CD4-positive, alpha-beta T cell treated with Interleukin-4 for 4 hours (primary cell): ENCODE results near the gene BOK.
"Not testable (repeated sequence)": the region's sequence is repeated elsewhere in the genome, so short reads cannot be mapped to it uniquely, and the experiment has no call there.

Experiments used
- DNase-seq: peaks from one replicate; pipeline ENCODE4 v3.0.0-alpha.2; 2020

Gene BOK

GRCh38 chr2:241558532-241559322, at the start of gene BOK:
Gene BOK (plus strand): TSS chr2:241558745. CDS start chr2:241559484, 739 bp downstream.
- DNase-seq, result no peak

- no peak for DNase-seq
Observed at GRCh38 chr2:241509155-241509784, 49.3 kb upstream of the BOK start.

GRCh38 chr2:241511091-241511741, 47.3 kb upstream of the BOK start:
- DNase-seq, result no peak

GRCh38 chr2:241514553-241514952, 44.0 kb upstream of the BOK start:
- DNase-seq, result no peak

- DNase-seq, result no peak
Observed at GRCh38 chr2:241514986-241515737, 43.4 kb upstream of the BOK start.

GRCh38 chr2:241516520-241516965, 42.0 kb upstream of the BOK start:
- no peak for DNase-seq

- no peak for DNase-seq
Observed at GRCh38 chr2:241517297-241517696, 41.2 kb upstream of the BOK start.

GRCh38 chr2:241519669-241520068, 38.9 kb upstream of the BOK start:
- DNase-seq, result no peak

GRCh38 chr2:241522477-241522876, 36.1 kb upstream of the BOK start:
- no peak for DNase-seq

GRCh38 chr2:241525818-241526780, 32.4 kb upstream of the BOK start:
- DNase-seq, result not testable (repeated sequence)

GRCh38 chr2:241530571-241530970, 28.0 kb upstream of the BOK start:
- no peak for DNase-seq

- no peak for DNase-seq
Observed at GRCh38 chr2:241531161-241531722, 27.3 kb upstream of the BOK start.

- DNase-seq, result no peak
Observed at GRCh38 chr2:241532168-241532567, 26.4 kb upstream of the BOK start.

- no peak for DNase-seq
Observed at GRCh38 chr2:241532733-241533601, 25.6 kb upstream of the BOK start.

GRCh38 chr2:241534293-241534692, 24.3 kb upstream of the BOK start:
- no peak for DNase-seq

GRCh38 chr2:241534701-241535375, 23.7 kb upstream of the BOK start:
- no peak for DNase-seq

- no peak for DNase-seq
Observed at GRCh38 chr2:241535871-241536655, 22.5 kb upstream of the BOK start.

GRCh38 chr2:241538838-241539615, 19.5 kb upstream of the BOK start:
- DNase-seq, result no peak
